HG02678 (cell line): ENCODE data around the gene TMEM161B.
"Not testable (repeated sequence)": the region's sequence is repeated elsewhere in the genome, so short reads cannot be mapped to it uniquely, and the experiment has no call there.

Experiments used
- ATAC-seq: cut with Tn5 transposase; IDR thresholded peaks from one replicate; pipeline ENCODE4 v1.9.1; 2021; ENCODE audit warnings: mild to moderate bottlenecking, moderate library complexity; ENCODE audit not compliant: unreplicated experiment

TMEM161B gene

DNA sequence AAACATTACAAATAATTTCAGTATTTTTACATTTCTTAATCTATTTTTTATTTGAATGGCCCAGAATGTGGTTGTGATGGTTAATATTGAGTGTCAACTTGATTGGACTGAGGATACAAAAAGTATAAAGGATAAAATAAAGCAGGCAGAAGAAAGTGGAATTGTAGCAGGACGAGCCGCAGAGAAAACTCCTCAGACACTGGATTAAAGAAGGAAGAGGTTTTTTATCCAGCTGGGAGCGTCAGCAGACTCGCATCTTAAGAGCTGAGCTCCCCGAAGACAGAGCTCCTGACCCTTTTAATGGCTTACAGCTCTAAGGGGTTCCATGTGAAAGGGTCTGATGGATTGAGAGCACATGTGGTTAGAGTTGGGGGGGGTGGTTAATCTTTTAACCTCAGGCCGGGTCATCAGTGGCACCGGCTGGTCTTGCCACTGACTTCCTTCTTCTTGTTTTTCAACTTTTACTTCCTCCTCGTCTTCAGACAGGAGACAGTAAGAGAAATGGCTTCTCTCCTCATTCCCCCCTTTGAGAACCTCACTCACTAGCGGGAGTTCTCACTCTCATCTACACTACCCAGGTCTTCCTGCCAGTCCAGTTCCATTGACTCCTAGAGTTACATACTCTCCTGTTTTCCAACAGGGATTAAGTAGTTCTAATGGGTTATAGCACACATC lies 80.0 kb downstream of the TMEM161B start:
- no peak for ATAC-seq

- no peak for ATAC-seq
Measured at GRCh38 chr5:88183255-88183654, 85.4 kb downstream of the TMEM161B start.

DNA sequence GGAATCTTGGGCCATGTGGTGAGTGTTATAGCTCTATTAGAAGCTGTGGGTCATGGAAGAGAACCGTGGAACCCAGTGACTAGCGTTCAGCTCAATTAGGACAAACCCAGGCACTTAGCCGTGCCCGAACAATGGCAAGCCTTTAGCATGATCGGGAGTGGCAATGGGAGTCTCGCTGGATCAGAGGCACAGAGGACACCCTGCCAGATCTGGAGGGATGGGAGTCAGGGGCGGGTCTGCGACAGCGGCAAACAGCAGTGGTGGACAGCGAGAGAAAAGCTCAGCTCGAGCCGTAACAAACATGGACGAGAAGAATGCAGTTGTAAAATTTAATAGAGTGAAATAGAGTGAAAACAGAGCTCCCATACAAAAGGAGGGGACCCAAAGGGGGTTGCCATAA lies 91.2 kb downstream of the TMEM161B start:
- ATAC-seq: not testable (repeated sequence)

DNA sequence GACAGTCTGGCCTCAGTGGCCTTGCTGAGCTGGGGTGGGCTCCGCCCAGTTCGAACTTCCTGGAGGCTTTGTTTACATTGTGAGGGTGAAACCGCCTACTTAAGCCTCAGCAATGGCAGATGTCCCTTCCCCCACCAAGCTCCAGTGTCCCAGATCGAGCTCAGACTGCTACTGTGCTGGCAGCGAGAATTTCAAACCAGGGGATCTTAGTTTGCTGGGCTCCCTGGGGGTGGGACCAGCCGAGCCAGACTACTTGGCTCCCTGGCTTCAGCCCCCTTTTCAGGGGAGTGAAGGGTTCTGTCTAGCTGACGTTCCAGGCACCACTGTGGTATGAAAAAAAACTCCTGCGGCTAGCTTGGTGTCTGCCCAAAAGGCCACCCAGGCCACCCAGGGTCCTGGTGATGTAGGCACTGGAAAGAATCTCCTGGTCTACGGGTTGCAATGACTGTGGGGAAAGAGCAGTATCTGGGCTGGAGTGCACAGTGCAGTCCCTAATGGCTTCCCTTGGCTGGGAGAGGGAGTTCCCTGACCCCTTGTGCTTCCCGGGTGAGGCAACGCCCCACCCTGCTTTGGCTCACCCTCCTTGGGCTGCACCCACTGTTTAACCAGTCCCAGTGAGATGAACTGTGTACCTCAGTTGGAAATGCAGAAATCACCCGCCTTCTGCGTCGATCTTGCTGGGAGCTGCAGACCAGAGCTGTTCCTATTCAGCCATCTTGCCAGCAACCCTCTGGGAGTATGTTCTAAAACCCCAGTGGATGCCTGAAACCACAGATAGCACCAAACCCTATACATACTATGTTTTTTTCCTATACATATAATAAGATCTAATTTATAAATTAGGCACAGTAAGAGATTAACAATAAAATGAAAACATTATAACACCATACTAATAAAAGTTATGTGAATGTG lies 95.5 kb downstream of the TMEM161B start:
- ATAC-seq: no peak

GRCh38 chr5:88159591-88159990 lies 109.1 kb downstream of the TMEM161B start:
- ATAC-seq: no peak

- no peak for ATAC-seq
Measured at GRCh38 chr5:88158056-88158455, 110.6 kb downstream of the TMEM161B start.

- ATAC-seq: no peak
Measured at GRCh38 chr5:88154891-88155290, 113.8 kb downstream of the TMEM161B start.

- no peak for ATAC-seq
Measured at GRCh38 chr5:88150747-88151146, 117.9 kb downstream of the TMEM161B start.

DNA sequence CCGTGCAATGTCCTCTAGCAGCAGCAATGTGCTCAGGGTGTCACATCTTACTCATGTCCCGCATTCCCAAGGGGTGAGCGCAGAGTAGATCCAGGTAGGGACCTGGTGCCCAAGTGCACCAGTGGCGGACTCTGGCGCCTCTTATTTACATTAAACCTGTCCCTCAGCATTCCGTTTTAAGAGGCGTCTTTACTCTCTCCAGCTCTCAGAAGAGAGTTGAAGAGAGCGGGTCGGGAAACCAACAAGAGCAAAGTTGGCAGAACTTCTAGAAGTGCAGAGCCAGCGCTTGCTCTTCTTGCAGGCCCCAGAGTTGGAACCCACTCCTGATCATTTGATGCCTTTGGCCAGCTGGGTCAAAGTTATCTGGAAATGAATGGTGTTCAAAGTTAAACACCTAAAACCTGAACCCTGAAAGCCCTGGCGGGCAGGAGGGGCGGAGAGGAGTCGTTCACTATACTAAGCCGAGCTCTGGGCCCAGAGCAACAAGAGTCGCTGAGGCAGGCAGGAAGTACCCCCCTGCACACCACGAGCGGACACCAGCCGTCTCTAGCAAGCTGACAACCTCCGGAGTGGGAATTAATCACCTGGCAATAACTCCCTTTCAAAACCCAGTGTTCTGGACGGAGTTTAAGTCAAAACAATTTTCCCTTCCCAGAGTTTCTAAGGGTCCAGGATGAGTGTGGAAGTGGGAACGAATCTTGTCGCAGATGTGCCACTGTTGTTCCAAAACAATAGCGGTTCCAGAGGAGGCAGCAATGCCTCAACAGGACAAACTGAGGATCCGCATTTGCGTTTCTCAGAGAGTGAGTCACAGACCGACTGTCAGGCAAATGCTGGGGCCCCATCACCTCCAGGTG lies 122.8 kb downstream of the TMEM161B start:
- no peak for ATAC-seq

DNA sequence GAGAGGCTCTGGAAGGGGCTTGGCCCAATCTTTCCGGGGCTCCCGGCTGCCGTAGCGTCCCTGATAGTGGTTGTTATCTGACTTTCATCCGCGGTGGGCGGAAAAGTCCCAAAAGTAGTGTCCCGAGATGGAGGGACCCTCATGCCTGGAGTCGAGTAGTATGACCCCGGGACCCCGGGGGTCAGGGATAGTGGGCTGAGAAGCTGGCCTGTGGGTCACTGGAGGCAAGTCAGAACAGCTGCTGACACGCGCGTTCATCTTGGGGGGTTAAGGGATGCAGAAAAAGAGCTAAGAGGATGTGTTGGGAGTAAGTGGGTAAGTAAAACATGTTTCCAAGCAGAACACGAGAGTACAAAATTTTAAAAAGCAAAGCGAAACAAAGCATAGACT lies 123.4 kb downstream of the TMEM161B start:
- ATAC-seq: no peak
